Measurements from ENCODE around the gene ZBTB7B. TPM values are rescaled to one million over a fixed set of nuclear protein-coding genes. Genes with fewer than 3 reads are reported as not detected.

The ZBTB7B gene
- total RNA-seq, 2 experiments from 2014 or later: 16.3 to 23.2 TPM

DNA sequence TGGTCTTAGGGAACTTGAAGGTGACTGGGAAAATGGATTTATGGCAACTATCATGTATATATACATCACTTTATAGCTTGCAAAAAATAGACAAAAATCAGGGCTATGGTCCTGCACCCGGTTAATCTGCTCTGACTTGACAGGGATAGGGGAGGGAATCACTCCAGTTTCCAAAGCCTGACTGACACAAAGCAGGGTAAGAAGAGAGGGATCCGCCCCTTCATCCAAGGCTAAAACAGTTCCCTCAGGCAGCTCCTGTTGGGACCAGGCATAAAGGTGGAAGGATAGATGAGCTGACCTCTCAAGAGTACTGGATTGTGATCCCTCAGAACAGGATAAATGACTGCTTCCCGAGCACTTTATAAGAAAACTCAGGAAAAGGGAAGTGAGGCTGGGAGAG, 48.1 kb upstream of the ZBTB7B start:
- H3K27ac ChIP-seq (ENCODE audit: low read depth, low read length, poor library complexity, severe bottlenecking): peak overlapping the region; percentile 87
- peaks cover 36% of the 10 kb centered on the region for H3K36me3 ChIP-seq (ENCODE audit: insufficient read depth, low read length)
- TF ChIP-seq, protein P1, sequence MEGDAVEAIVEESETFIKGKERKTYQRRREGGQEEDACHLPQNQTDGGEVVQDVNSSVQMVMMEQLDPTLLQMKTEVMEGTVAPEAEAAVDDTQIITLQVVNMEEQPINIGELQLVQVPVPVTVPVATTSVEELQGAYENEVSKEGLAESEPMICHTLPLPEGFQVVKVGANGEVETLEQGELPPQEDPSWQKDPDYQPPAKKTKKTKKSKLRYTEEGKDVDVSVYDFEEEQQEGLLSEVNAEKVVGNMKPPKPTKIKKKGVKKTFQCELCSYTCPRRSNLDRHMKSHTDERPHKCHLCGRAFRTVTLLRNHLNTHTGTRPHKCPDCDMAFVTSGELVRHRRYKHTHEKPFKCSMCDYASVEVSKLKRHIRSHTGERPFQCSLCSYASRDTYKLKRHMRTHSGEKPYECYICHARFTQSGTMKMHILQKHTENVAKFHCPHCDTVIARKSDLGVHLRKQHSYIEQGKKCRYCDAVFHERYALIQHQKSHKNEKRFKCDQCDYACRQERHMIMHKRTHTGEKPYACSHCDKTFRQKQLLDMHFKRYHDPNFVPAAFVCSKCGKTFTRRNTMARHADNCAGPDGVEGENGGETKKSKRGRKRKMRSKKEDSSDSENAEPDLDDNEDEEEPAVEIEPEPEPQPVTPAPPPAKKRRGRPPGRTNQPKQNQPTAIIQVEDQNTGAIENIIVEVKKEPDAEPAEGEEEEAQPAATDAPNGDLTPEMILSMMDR (conservative IDR thresholded peaks at IDR 0.05; ENCODE audit: low read length): no peak
- TF ChIP-seq EZH2phosphoT487 (IDR thresholded peaks at IDR 0.05; ENCODE audit: borderline replicate concordance, low read depth, low read length): no peak
- intact Hi-C loops (cut with micrococcal nuclease; ENCODE audit: unreplicated experiment): no loop called here
- H3K9me2 ChIP-seq (ENCODE audit: insufficient read depth, low read length): no peaks in the 10 kb centered on the region
- H2AFZ ChIP-seq (ENCODE audit: low read length): no peak overlapping the region
- DNase-seq (ENCODE audit: low spot score): no peak
- peaks cover 73% of the 10 kb centered on the region for H3K4me1 ChIP-seq (ENCODE audit: insufficient read depth, low read length, poor library complexity, severe bottlenecking)
- H3K9me3 ChIP-seq (ENCODE audit: low read length): no peaks in the 10 kb centered on the region
- H3K4me2 ChIP-seq (ENCODE audit: low read length): peak overlapping the region; percentile 85
- peaks cover 32% of the 10 kb centered on the region; the same call in 1 of the 2 replicates for H3K79me2 ChIP-seq (ENCODE audit: insufficient read depth, low read depth, low read length)
- CTCF ChIA-PET (ENCODE audit: unreplicated experiment): interaction anchor here (1.0 to 3.4 kb wide), 3 partner anchors 10 to 61 kb away, joined by 3 to 13 read pairs (median 11); no protein-coding TSS in a partner anchor
- POLR2A ChIA-PET: interaction anchor here (1.1 kb wide), 1 partner anchor 18 kb away, joined by 3 read pairs; the partner anchor contains the start of gene PMVK
- no peaks in the 10 kb centered on the region for H4K20me1 ChIP-seq (ENCODE audit: insufficient read depth, low read length)
- peak overlapping the region; percentile 72 for H3K4me3 ChIP-seq (ENCODE audit: low read depth, low read length, poor library complexity, severe bottlenecking)
- BruUV-seq (replicated peaks): no TSS peak

DNA sequence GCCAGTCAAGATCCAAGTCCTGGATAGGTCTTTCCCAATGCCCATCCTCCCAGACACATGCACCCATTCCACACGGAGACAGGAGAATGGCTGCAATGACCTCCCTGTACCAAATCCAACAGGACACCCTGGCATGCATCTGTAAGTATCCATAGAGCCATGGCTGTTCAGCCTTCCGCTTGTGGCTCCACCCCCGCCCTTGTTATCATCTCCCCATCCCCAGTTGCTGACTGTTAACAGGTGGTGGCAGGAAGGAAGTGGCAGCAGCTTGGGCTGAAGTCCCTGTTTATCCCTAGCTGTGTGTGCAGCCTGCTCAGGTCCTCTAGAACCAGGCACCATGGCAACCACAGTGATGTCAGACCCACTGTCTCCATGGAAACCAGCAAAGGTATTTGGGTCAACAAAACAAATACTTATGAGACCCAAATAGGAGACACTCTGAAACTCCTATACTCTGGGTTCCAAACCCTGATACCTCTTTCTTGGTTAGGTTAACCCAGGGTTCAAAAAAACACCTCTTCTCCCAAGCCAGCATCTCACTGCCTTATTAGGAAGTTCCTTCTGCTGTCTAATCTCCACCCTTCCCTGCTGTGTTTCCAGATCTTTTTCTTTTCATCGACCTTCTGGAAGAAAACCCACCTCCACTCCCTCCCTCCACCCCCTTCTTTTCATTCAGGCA, 47.4 kb upstream of the ZBTB7B start:
- peaks cover 37% of the 10 kb centered on the region for H3K79me2 ChIP-seq (ENCODE audit: insufficient read depth, low read depth, low read length)
- no peak for TF ChIP-seq EZH2phosphoT487 (IDR thresholded peaks at IDR 0.05; ENCODE audit: borderline replicate concordance, low read depth, low read length)
- TF ChIP-seq, protein P1 (conservative IDR thresholded peaks at IDR 0.05; ENCODE audit: low read length): no peak
- H3K4me1 ChIP-seq (ENCODE audit: insufficient read depth, low read length, poor library complexity, severe bottlenecking): peaks cover 73% of the 10 kb centered on the region
- intact Hi-C loops (cut with micrococcal nuclease; ENCODE audit: unreplicated experiment): no loop called here
- CTCF ChIA-PET (ENCODE audit: unreplicated experiment): interaction anchor here (0.7 to 3.4 kb wide), 5 partner anchors 11 to 68 kb away, joined by 3 to 13 read pairs (median 4); partner anchors contain the start of gene FLAD1
- H3K36me3 ChIP-seq (ENCODE audit: insufficient read depth, low read length): peaks cover 39% of the 10 kb centered on the region
- no peaks in the 10 kb centered on the region for H4K20me1 ChIP-seq (ENCODE audit: insufficient read depth, low read length)
- no peak overlapping the region for H2AFZ ChIP-seq (ENCODE audit: low read length)
- H3K9me2 ChIP-seq (ENCODE audit: insufficient read depth, low read length): no peaks in the 10 kb centered on the region
- no peaks in the 10 kb centered on the region for H3K9me3 ChIP-seq (ENCODE audit: low read length)
- peak; percentile 93 for DNase-seq (ENCODE audit: low spot score)
- BruUV-seq (replicated peaks): TSS peak; percentile 11
- peak overlapping the region; percentile 87 for H3K27ac ChIP-seq (ENCODE audit: low read depth, low read length, poor library complexity, severe bottlenecking)
- POLR2A ChIA-PET: interaction anchor here (0.6 to 1.3 kb wide), 10 partner anchors 17 to 190 kb away, joined by 3 to 8 read pairs (median 4); partner anchors contain the start of genes FLAD1 and PMVK
- H3K4me3 ChIP-seq (ENCODE audit: low read depth, low read length, poor library complexity, severe bottlenecking): peak overlapping the region; percentile 72
- H3K4me2 ChIP-seq (ENCODE audit: low read length): peak overlapping the region; percentile 85

All from OCI-LY7 (cell line).